Fibroblast of lung (primary cell): Measurements from ENCODE around the gene GNG7.
"Not testable (repeated sequence)": the region's sequence is repeated elsewhere in the genome, so short reads cannot be mapped to it uniquely, and the experiment has no call there.

ENCODE experiments used
- EZH2 ChIP-seq: IDR thresholded peaks from 2 replicates; pipeline ENCODE4 v1.5.1; 2012; ENCODE audit warnings: low read length, control low read depth, mild to moderate bottlenecking; ENCODE audit errors: missing control alignments
- TF ChIP-seq, protein P1 (sequence below), 2 donors: IDR thresholded peaks in 1 of 2; conservative IDR thresholded peaks in 1 of 2; 1 replicate in 1 of 2; 2 replicates in 1 of 2; pipeline ENCODE4 v1.5.1; 2011 to 2012; ENCODE audit warnings: low read length in 2 of 2, control low read depth in 1 of 2, inconsistent platforms in 1 of 2, low read depth in 1 of 2, mild to moderate bottlenecking in 1 of 2

DNA sequence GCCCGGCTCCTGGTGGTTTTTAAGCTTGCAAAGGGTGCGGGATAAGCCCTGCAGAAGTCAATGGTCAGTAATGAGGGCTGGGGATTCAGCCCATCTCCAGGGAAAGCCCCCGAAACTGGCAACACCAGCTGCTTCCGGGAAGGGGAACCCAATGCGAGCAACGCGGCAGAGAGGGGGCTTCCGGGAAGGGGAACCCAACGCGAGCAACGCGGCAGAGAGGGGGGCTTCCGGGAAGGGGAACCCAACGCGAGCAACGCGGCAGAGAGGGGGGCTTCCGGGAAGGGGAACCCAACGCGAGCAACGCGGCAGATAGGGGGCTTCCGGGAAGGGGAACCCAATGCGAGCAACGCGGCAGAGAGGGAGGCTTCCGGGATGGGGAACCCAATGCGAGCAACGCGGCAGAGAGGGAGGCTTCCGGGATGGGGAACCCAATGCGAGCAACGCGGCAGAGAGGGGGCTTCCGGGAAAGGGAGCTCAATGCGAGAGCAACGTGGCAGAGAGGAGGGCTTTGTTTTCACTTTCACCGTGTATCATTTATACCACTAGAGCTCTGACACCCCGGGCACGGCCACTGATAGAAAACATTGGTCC lies 80.0 kb downstream of the GNG7 start:
- TF ChIP-seq, protein P1, sequence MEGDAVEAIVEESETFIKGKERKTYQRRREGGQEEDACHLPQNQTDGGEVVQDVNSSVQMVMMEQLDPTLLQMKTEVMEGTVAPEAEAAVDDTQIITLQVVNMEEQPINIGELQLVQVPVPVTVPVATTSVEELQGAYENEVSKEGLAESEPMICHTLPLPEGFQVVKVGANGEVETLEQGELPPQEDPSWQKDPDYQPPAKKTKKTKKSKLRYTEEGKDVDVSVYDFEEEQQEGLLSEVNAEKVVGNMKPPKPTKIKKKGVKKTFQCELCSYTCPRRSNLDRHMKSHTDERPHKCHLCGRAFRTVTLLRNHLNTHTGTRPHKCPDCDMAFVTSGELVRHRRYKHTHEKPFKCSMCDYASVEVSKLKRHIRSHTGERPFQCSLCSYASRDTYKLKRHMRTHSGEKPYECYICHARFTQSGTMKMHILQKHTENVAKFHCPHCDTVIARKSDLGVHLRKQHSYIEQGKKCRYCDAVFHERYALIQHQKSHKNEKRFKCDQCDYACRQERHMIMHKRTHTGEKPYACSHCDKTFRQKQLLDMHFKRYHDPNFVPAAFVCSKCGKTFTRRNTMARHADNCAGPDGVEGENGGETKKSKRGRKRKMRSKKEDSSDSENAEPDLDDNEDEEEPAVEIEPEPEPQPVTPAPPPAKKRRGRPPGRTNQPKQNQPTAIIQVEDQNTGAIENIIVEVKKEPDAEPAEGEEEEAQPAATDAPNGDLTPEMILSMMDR (conservative IDR thresholded peaks at IDR 0.05 in 1 of 2, IDR thresholded peaks at IDR 0.05 in 1 of 2; ENCODE audit: low read depth in 1 of 2, low read length in 2 of 2), result not testable (repeated sequence)
- not testable (repeated sequence) for TF ChIP-seq EZH2
